Endothelial cell of umbilical vein (primary cell): Measurements from ENCODE around the gene MRPS21. TPM values are rescaled to one million over a fixed set of nuclear protein-coding genes. Genes with fewer than 3 reads are reported as not detected.

Source experiments
- BruUV-seq: library from RNA; stranded (reverse); fragments of 400-500 nt; replicated peaks from 2 replicates; lab custom pipeline; 2021; lab: Mats Ljungman, UMichigan
- CTCF ChIA-PET: fragments of 300-600, 350-600 bp; sonication (Branson Sonifier 250); formaldehyde crosslinking; loops from one replicate; lab custom pipeline; 2021; ENCODE audit warnings: antibody characterized with exemption, inconsistent platforms; lab: Charles Lee
- POLR2A ChIA-PET: fragments of 300-600, 350-600 bp; sonication (Branson Sonifier 250); formaldehyde crosslinking; loops from one replicate; lab custom pipeline; 2021; ENCODE audit warnings: antibody characterized with exemption, inconsistent platforms; lab: Charles Lee
- DNase-seq: peaks from one replicate; pipeline ENCODE4 v3.0.0-alpha.2; 2011; ENCODE audit warnings: low read depth, low spot score
- FAIRE-seq: peaks from 2 replicates; lab custom pipeline; 2011; peaks lifted over from hg19 to GRCh38; lab: Jason Lieb, UNC
- H2AFZ ChIP-seq: 2 replicates; pipeline ENCODE4 v1.6.0; 2012; ENCODE audit warnings: low read depth, low read length, control low read depth, inconsistent platforms
- H3K27ac ChIP-seq: 2 replicates; pipeline ENCODE4 v1.5.1; 2011; ENCODE audit warnings: low read depth, mild to moderate bottlenecking, control low read depth, low read length, moderate library complexity; ENCODE audit not compliant: insufficient read depth
- H3K27me3 ChIP-seq, 2 experiments: 2 replicates each; pipeline versions ENCODE4 v1.6.0 to v1.6.1; 2011; ENCODE audit warnings: low read length in 2 of 2, mixed read lengths in 1 of 2; ENCODE audit not compliant: control insufficient read depth in 2 of 2, insufficient read depth in 2 of 2
- H3K36me3 ChIP-seq, 2 experiments: 2 replicates in 1 of 2; 3 replicates in 1 of 2; pipeline ENCODE4 v1.5.1; 2011; ENCODE audit warnings: low read length in 2 of 2, mild to moderate bottlenecking in 1 of 2, moderate library complexity in 1 of 2; ENCODE audit not compliant: control insufficient read depth in 2 of 2, insufficient read depth in 2 of 2; ENCODE audit errors: extremely low read depth in 1 of 2
- H3K4me1 ChIP-seq: 3 replicates; pipeline ENCODE4 v1.5.1; 2011; ENCODE audit warnings: mild to moderate bottlenecking, low read length; ENCODE audit not compliant: control insufficient read depth, insufficient read depth; ENCODE audit errors: extremely low read depth
- H3K4me2 ChIP-seq: 2 replicates; pipeline ENCODE4 v1.6.1; 2011; ENCODE audit warnings: low read length, control low read depth, mixed read lengths; ENCODE audit not compliant: insufficient read depth
- H3K4me3 ChIP-seq, 3 experiments: fragments of 200-600 bp in 1 of 3; sonication (generic), shearing (Covaris generic) in 1 of 3; replicated peaks in 1 of 3; 2 replicates each; pipeline ENCODE4 v1.5.1; 2011 to 2016; ENCODE audit warnings: control low read depth in 3 of 3, low read length in 3 of 3, mild to moderate bottlenecking in 2 of 3, inconsistent platforms in 1 of 3, low read depth in 1 of 3, moderate library complexity in 1 of 3; ENCODE audit not compliant: insufficient read depth in 1 of 3
- H3K79me2 ChIP-seq: 2 replicates; pipeline ENCODE4 v1.6.0; 2012; ENCODE audit warnings: low read length, inconsistent platforms; ENCODE audit not compliant: control insufficient read depth, insufficient read depth
- H3K9ac ChIP-seq: replicated peaks from 2 replicates; pipeline ENCODE3; 2011; ENCODE audit warnings: low read length, control low read depth; ENCODE audit not compliant: insufficient read depth; ENCODE audit errors: extremely low read depth
- H3K9me1 ChIP-seq: replicated peaks from 3 replicates; pipeline ENCODE4 v1.6.0; 2011; ENCODE audit warnings: mild to moderate bottlenecking, low read length; ENCODE audit not compliant: control insufficient read depth, insufficient read depth; ENCODE audit errors: extremely low read depth
- H3K9me3 ChIP-seq: replicated peaks from 2 replicates; pipeline ENCODE4 v1.5.1; 2012; ENCODE audit warnings: low read length, inconsistent platforms; ENCODE audit not compliant: control insufficient read depth, insufficient read depth
- H4K20me1 ChIP-seq: replicated peaks from 2 replicates; pipeline ENCODE3; 2011; ENCODE audit warnings: mild to moderate bottlenecking, low read length; ENCODE audit not compliant: control insufficient read depth, insufficient read depth; ENCODE audit errors: extremely low read depth
- CTCF ChIP-seq, 2 donors: IDR thresholded peaks; 1 replicate in 1 of 2; 2 replicates in 1 of 2; pipeline ENCODE4 v1.5.1; 2011; ENCODE audit warnings: low read length in 2 of 2, mild to moderate bottlenecking in 2 of 2, moderate library complexity in 2 of 2, control low read depth in 1 of 2, inconsistent platforms in 1 of 2, low read depth in 1 of 2; ENCODE audit not compliant: insufficient read depth in 1 of 2; ENCODE audit errors: extremely low read depth in 1 of 2
- EZH2 ChIP-seq: IDR thresholded peaks from 2 replicates; pipeline ENCODE4 v1.6.1; 2012; ENCODE audit warnings: borderline replicate concordance, low read depth, mild to moderate bottlenecking, moderate library complexity, low read length, inconsistent platforms; ENCODE audit not compliant: severe bottlenecking
- FOS ChIP-seq: IDR thresholded peaks from 2 replicates; pipeline ENCODE4 v1.6.1; 2011; ENCODE audit warnings: mild to moderate bottlenecking, low read length, moderate library complexity, borderline replicate concordance; ENCODE audit not compliant: insufficient read depth
- GATA2 ChIP-seq: IDR thresholded peaks from 2 replicates; pipeline ENCODE4 v1.7.0; 2011; ENCODE audit warnings: low read depth, mild to moderate bottlenecking, moderate library complexity, mixed read lengths, low read length; ENCODE audit not compliant: insufficient read length, insufficient read depth
- JUN ChIP-seq: IDR thresholded peaks from 2 replicates; pipeline ENCODE4 v1.6.1; 2011; ENCODE audit warnings: borderline replicate concordance, low read depth; ENCODE audit not compliant: insufficient read length, insufficient read depth
- MAX ChIP-seq: IDR thresholded peaks from 2 replicates; pipeline ENCODE4 v1.6.1; 2011; ENCODE audit not compliant: insufficient read depth, insufficient read length
- MYC ChIP-seq: IDR thresholded peaks from one replicate; pipeline ENCODE4 v1.6.1; 2011; ENCODE audit warnings: mild to moderate bottlenecking, low read depth, low read length
- POLR2A ChIP-seq: IDR thresholded peaks from 2 replicates; pipeline ENCODE4 v1.6.1; 2012; ENCODE audit warnings: low read depth, mild to moderate bottlenecking, control low read depth, low read length
- POLR2AphosphoS5 ChIP-seq: IDR thresholded peaks from 2 replicates; pipeline ENCODE4 v1.6.1; 2012; ENCODE audit warnings: low read depth, mild to moderate bottlenecking, control low read depth, low read length, moderate library complexity; ENCODE audit not compliant: insufficient read depth
- dilution Hi-C: fragments of 300-500 bp; cut with MboI; formaldehyde crosslinking; loops from one replicate; pipeline ENCODE4 v1.15.0; 2019; ENCODE audit warnings: low sequenced_read_pairs; ENCODE audit not compliant: extremely low pct_ligation_motif_present
- intact Hi-C: fragments of 100-400 bp; cut with micrococcal nuclease; formaldehyde crosslinking; loops from one replicate; pipeline ENCODE4 v1.10.0; 2022
- polyA plus RNA-seq, 4 experiments: library from polyadenylated mRNA; depleted of rRNA in 3 of 4; stranded (reverse) in 3 of 4; unstranded in 1 of 4; fragments of >200 nt; gene quantifications; 2 replicates each; pipeline versions ENCODE4 v1.2.1 to v1.2.3, GENCODE V29; 2011 to 2012; ENCODE audit warnings: missing spikeins in 1 of 4
- total RNA-seq: library from RNA; stranded (reverse); gene quantifications from 2 replicates; pipeline ENCODE4 v1.2.3, GENCODE V29; 2021

The MRPS21 gene
- total and polyA plus RNA-seq, 2 donors (not counting 3 experiments of a cell fraction or from before 2014, with no cell fraction given), result 63.1 to 76.7 TPM

- Histone ChIP-seq H3K9ac (no peak overlapping the region), H3K9me3 (no peaks in the 10 kb centered on the region), H3K27me3 (peaks cover 0 to 8% of the 10 kb centered on the region in 2 experiments), H2AFZ (no peak overlapping the region), H3K27ac (no peak overlapping the region), H3K4me1 (peaks cover 10% of the 10 kb centered on the region), H3K4me3 (no peak overlapping the region), H3K4me2 (no peak overlapping the region), H3K36me3 (peaks cover 0 to 1% of the 10 kb centered on the region in 2 experiments), H4K20me1 (no peaks in the 10 kb centered on the region), H3K79me2 (no peaks in the 10 kb centered on the region), H3K9me1 (no peaks in the 10 kb centered on the region)
- TF ChIP-seq JUN, result no peak
- no peak for TF ChIP-seq CTCF (IDR thresholded peaks at IDR 0.05; ENCODE audit: extremely low read depth in 1 of 2, insufficient read depth in 1 of 2, low read depth in 1 of 2, low read length in 2 of 2)
- no peak for TF ChIP-seq FOS
- no peak for TF ChIP-seq POLR2AphosphoS5
- TF ChIP-seq MYC, result no peak
- TF ChIP-seq EZH2, result no peak
- TF ChIP-seq POLR2A, result no peak
- no peak for TF ChIP-seq GATA2
- TF ChIP-seq MAX, result no peak
- CTCF ChIA-PET, result interaction anchor here (16.3 kb wide), 1 partner anchor 23 kb away, joined by 466 read pairs; the partner anchor contains the start of gene CA14
- FAIRE-seq (no peak), DNase-seq (no peak)
- dilution Hi-C loops (no loop called here), intact Hi-C loops (no loop called here)
- BruUV-seq, result no TSS peak
- POLR2A ChIA-PET, result no interaction called here
Measured at GRCh38 chr1:150280138-150280707, 13.4 kb upstream of the MRPS21 start.
